Measurements from ENCODE around the gene MPIG6B.

Gene MPIG6B

DNA sequence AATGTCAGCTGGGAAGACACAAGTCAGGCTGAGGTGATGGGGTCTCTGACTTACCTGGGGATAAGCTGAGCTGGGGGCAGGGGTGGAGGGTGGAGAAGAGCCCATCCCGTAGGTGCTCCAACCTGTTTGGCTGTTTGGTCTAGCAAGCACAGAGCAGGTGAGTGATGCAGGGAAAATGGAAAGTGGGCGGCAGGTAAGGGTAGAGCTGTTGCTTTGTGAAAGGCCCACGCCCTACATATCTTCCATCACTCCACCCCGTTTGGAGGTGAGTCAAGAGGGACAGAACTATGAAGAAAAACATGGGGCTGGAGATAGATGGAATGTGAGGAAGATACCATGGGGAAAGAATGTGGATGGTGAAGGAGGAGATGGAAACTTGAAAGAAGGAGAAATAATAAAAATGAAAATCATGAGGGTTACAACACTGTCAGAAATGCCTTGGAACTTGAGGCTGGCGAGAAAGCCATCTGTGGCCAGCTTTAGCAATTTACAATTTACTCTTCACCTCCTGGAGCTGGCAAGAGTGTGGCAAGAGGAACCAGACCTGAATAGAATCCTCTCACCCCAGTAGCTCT lies 2.9 kb upstream of the MPIG6B start:
- no peak for DNase-seq

DNA sequence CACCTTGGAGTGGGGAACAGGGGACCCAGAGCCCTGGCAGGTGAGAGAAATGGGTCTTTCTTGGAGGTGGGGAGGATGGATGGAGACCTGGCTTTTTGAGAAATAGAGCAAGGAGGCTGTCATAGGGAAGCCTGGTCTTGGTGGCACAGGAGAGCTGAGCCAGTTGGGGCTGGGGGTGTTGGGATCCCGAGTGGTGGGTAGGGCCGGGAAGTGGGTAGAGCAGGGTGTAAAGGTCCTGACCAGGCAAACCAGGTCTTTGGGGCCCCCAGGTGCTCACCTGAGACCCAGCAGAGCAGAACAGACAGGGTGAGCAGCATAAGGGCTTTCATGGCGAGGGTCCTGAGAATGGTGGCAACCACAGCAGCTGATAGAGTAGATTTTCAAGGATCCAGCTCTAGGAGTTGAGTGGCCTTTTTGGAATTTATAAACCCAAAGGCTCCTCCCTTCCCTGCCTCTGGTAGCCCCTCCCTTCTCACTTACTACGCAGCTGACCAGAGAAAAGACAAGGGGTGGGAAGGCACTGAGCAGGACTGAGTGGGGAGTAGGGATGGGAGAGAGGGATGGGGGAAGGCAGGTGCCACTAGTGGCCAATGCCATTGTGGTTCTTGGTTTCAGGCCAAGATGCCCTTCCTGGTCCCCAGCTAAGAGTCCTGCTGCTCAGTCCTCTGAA lies 1.7 kb upstream of the MPIG6B start, which contains the start of gene LY6G6C:
TSS of gene LY6G6C (minus strand) at position 396 of the 670 bp plus-strand sequence. CDS start at position 329, 67 bp downstream.
- DNase-seq, result no peak

DNA sequence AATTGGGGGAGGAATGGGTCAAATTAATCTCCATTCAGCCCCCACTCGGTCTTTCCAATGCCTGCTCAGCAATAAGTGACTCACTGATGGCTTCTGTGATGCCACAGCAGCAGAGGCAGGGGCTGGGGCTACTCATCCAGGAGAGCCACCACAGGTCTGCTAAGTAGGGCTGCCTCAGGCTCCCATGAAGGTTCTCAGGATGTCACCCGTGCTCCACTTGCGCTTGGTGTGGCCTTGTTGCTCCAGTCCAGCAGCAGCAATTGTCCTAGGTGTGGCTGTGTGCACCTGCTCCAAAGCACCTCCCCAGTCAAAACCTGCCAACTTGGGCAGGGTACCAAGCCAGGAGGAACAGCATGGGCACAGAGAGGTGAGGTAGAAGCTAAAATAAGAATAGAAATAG lies 1.0 kb upstream of the MPIG6B start:
- no peak for DNase-seq

DNA sequence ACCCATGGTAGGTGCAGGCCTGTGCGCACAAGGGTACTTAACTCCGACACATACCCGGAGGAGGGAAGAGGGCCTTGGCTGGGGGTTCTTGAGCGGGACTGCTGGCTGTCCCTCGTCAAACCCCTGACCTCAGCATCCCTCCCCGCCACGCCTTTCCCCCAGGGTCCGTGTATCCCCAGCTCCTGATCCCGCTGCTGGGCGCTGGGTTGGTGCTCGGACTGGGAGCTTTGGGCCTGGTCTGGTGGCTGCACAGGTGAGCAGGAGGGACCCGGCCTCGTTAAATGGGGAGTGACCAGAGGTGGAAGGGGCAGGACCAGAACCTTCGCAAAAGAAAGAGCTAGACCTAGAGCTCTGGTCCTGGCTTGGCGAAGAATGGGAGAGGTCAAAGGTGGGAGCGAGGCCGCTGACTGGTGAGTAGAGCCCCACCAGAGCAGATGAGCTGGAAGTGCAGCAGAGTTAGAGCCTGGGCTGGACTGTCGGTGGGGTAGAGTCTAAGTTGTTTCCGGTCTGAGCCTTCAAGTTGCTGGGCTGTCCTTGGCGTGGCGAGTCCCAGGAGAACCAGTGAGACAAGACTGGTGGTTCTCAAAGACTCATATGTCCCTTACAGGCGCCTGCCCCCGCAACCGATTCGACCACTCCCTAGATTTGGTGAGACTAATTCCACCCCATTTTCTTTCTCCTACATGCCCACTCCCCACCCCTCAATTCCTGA lies 963 bp downstream of the MPIG6B start:
- DNase-seq, result no peak

DNA sequence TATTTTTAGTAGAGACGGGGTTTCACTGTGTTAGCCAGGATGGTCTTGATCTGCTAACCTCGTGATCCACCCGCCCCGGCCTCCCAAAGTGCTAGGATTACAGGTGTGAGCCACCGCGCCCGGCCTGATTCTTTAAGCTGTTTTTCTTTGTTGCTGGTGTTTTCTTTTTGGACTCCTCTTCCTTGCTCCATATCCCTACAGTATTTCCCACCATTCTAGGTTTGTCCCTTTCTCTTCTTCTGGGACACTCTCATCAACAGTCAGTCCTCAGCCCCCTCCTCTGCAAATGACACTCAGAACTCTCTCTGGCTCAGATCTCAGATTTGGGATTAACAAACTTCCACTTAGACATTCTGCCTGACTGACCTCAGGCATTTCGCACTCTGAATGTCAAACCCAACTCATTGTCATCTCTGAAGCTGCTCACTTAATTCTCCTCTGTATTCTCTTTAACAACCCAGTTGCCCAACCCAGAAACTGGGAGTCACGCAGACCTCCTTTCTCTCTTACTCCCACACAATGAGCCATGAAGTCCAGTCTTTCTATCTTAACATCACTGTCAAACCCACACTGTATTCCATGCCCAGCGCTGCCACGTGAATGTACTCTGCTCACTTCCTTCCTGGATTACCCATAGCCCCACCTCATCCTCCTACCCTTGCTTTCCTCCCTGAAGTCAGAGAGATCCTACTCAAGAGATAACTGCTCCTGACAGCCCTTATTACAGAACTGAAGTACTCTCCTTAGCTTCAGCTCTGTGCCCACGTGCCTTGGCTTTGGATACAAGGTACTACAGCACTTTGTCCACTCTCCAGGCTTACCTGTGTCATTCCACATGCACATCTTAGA lies 2.6 kb downstream of the MPIG6B start:
- DNase-seq, result peak in 1 of 51 donors; percentile 9

DNA sequence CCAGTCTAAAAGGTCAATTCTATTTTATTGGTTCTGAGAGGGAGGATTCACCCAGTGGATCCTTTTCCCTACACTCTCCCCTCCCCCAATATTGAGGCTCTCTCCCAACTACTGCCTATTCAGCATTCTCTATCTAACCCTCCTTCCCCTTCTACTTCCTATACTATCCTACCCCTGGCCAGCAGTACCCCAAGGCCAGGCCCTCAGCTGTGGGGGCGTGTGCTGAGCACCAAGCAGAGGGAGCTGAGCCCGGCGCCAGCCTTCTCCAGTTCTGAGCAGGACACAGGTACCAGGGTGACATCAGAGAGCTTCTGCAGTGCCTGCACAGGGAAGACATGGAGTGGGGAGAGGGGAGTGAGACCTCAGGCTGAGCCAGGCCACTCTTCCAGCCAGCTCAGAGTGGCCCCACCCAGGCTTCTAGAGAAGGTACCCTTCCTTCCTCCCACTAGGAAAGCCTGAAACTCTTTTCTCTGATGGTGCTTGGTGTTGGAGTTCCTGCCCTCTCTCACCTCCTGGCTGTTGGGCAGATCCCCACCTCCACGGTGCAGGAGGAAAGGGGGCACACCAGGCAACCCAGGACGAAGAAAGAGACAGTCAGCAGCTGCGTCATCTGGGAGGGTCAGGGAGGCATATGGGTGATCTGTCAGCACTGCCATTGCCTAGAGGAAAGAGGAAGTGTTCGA lies 4.0 kb downstream of the MPIG6B start:
- no peak for DNase-seq

DNA sequence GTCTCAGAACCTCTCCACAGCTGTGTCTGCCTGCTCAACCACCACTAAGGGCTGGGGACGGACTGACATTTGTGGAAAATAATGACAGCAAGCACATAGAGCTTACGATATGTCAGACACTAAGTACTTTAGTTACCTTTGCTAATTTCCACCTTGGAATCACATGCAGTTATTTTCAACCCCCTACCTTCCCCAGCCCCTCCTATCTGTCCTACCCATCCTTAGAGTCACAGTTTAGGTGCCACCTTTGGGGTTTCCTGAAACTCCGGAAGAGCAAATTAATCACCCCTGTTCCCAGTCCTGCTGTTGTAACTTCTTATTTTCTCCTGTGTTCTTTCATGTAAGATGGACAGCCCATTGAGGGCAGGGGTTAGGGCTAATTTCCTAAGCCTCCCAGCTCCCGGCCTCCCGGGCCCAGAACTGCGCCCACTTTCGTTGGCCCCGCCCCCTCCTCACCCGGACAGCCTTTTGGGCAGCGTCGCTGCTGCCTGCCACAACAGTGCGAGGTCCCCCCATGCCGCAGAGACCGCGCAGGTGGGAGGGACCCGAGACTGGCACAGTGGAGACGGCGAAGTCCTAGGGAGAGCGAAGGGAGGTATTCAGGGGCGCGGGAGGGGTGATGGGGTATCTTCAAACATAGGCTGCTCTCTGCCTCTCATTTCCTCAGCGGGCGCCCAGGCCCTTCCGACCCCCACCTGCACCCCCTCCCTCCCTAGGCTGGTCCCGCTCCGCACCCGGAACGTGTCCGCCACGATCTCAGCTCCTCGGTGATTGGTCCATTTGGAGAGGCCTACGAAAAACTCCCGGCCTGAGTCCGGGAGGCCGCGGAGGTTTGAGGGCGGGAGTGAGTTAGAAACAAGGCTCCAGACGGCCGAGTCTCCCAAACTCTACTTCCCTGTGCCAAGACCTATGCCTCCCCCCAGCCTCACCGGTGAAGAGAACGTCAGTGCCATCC lies 4.8 kb downstream of the MPIG6B start:
- DNase-seq, result no peak

DNA sequence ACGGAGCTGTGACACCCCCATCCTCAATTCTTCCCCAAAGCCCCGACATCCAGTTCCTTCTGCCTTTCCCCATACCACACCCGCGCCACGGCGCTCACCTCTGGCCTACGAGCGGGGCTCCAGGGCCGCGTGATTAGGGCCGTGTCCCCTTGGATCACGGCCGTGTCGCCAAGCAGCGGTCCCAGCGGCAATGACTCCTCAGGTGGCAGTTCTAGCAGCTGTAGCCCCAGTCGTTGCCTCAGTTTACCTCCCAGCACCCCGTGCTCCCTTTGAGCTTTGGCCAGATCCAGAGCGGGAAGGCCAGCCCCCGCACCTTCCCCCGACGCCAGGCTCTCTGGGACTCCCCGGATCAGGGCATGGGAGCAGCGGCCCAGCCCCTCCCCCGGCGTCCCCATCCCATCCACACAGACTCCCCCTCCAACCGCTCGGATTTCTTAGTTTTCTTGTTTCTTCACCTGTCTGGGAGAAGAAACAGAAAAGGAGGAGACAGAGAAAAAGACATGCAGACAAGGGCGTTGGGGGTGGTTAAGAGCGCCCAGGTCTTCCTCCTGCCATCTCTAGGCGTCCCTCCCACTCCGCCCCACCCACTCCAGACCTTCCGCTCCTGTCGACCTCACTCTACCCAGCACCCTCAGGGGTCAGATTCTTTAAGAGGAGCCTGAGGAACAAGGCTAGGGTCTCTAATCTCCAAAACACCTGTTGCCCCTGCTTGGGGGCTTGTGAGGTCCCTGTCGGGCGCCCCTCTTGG lies 5.8 kb downstream of the MPIG6B start, which contains the start of gene DDAH2:
TSS of gene DDAH2 (minus strand) at position 533 of the 748 bp plus-strand sequence. CDS start at position 395, 138 bp downstream.
- DNase-seq, result no peak

DNA sequence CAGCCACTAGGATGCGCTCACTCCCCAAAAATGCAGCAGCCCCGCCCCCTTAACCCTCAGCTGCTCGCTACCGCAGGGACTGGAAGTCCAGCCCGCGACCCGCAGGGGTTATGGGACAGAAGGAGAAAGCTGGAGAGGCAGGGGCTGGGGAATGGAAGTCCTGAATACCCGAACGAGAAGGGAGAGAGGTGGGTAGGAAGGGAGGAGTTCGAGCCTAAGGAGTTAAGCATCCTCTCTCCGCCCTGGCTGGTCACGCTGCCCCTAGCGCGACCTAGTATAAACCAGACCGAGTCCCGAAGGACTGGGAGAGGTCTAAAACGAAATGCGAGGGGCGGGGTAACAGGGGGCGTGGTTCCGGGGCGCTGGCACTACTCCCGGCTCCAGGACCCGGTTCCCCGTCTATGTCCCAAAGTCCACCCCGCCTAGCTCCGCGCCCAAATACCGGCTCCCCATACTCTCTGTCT lies 6.4 kb downstream of the MPIG6B start:
- peak in 50 of 51 donors; percentile 15 to 89 (median 73) for DNase-seq

DNA sequence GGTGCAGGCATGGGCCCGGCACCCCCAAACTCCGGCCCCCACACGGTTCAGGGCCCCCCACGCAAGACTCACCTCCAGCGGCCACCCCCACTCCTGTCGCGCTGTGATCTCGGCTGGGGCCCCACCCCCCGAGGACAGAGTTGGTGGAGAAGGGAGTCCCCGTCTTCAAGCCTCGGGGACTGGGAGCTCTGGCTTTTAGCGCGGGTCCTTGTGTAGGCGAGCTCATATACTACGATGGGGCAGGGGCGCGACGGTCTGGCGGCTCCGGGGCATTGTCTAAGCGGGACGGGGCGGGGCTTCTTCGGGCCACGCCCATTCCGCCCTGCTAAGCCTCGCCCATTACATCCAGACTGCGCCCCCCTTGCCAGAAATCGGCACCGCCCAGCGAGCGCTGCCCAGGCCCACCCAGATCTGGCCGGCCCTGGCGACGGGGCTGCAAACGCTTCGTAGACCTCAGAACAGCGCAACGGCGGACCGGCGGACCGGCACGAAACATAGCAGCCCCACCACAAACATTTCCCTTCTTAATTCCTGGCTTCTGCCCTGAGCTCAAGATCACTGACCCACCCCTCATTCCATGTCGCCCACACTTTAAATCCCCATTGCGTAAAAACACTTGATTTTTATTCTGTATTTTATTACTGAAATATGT lies 6.9 kb downstream of the MPIG6B start:
- DNase-seq, result peak in 43 of 51 donors; percentile 15 to 82 (median 63)

DNA sequence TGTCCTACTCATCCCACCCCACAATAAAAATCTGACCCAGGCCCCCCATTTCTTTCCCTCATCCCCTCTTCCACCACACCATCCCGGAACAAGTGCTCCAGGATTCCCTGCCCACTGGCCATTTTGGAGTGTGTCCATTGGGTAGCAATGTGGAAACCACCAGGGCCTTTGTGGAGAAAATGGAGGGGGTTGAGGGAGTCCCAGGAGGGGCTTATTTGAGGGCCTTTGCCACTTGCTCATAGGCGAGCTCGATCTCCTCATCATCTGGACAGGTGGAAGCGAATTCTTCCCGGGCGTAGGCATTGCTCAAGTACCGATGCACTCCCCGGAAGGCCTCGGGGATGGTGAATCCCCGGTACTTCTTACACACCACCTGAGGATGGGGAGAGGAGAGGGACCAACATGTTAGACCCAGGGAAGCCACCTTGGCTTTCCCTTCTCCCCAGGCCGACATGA lies 7.5 kb downstream of the MPIG6B start:
- DNase-seq, result no peak

DNA sequence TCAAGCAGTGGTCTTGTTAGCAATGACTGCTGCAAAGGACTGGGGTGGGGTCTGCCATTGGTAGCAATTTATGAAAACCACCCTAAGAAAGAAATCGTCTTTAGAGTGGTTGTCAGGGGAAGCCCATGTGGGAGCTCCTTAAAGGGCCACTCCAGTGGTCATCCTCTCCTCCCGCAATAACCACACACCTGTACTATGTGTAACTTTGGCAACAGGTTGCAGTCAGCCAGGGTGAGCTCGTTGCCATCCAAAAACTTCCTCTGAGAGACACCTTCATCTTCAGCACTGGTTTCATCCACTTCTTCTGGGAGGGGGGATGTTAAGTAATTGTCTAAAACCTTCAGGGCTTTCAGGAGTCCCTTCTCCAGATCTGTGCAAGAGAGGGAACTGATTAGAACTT lies 8.9 kb downstream of the MPIG6B start:
- DNase-seq, result no peak

DNA sequence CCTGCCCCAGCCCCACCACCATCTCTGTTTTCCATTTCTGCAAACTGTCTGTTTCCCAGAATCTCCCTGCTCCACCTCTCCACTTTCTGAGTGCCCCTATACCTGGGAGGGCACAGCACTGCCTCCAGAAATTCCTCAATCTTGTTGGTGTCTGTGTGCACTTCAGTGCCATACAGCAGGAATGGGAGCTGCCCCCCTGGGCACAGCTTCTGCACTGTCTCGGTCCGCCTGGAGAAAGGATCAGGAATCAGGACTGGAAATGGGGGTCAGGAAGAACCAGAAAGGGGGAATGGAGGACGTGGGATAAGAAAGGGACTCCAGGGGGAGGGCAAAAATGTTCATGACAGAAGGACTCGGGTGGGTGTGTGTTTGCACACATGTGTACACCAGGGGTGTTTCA lies 10.6 kb downstream of the MPIG6B start:
- DNase-seq, result no peak

DNA sequence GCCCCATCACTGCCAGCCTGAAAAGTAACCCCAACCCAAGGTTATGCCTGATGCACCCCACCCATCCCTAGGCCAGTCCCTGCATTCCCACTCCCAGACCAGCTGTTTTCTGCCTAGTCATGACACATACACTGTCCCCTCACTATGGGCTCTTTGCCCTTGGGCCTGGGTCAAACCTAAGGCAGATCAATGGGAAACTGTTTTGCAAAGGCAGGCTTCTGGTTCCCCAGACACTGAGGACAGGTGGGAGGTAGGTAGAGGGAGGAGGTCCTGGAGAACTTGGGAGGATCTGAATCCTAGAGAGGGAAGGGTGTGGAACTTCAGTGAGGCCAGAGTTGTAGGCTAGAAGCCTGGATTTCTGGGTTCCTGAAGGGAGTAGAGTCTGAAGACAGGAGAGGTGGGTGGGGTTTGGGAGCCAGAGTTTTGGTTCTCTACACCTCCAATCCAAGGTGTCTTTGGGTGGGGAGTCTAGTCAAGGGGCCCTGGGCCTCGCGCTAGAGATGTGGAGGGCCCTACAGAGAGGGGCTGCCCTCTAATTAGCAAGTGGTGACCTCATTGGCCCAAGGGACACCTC lies 11.2 kb downstream of the MPIG6B start:
- DNase-seq, result no peak

DNA sequence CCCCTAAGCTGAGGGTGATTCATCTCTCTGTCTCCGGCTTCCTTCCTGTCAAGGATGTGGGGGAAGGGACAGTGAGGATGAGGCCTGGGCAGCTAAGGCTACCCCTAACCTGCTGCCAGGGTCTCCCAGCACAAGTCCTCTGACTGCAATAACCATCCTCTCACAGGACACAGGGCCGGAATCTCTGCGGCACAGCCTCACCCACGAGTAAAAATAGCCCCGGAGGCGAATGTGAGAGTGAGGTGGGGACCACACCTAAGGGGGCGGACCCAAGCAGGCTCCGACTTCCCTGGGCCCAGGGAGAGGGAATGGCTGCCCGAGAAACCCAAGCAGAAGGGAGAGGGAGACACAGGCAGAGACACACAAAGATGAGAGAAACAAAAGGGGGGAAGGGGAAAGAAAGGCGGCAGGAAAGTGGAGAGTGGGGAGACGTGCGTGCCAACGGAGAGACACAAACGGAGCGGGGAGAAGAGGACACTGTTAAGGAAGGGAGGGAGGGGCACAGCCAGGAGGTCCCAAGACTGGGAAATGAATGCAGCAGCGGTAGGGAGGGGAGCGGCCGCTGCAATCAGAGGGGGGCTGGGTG lies 11.7 kb downstream of the MPIG6B start:
- peak in 4 of 51 donors; percentile 19 to 34 (median 24) for DNase-seq

DNA sequence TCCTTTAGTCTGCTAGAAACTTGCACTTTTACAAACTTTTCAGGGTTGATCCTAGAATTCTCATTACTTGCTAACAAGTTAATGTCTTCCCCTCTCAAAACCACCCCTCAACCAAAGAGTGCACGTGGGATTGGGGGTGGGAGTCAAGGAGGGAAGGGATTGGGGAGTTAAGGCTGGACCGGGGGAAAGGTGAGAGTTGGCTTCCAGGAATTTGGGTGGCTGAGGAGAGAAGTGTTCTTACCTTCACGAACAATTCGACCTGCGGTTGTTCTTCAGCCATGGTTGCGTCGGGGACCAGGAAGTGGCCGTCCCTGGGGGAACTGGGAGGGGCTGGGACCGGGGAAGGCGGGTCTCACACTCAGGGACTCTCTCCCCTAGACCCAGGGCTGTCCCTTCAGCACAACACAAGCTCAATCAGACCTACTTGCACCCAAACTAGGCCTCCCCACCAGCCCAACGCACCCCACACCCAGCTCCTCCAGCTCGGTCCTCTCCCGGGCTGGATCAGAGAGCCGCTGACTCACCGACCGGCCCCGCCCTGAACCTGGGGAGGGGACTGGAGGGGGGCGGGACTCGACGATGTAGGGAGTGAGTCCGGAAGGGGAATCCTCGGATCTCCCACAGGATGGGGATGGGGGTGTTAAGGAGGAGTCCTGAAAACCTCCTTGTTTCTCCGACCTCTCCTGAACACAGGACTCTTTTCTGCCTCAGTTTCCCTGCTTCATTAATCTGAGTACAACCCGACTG lies 13.0 kb downstream of the MPIG6B start, which contains the start of gene CLIC1:
TSS of gene CLIC1 (minus strand) at position 510 of the 747 bp plus-strand sequence. CDS start at position 280, 230 bp downstream.
- DNase-seq, result peak in 19 of 51 donors; percentile 5 to 71 (median 22)
